HCT116 (cell line): ENCODE measurements around the gene ERCC5. TPM values are rescaled to one million over a fixed set of nuclear protein-coding genes. Genes with fewer than 3 reads are reported as not detected.

ENCODE experiments used
- ATAC-seq: fragments of 200-7000 bp; cut with Tn5 transposase; 2 replicates; pipeline ENCODE4 v1.9.1; 2020; ENCODE audit warnings: mild to moderate bottlenecking, moderate library complexity
- BruUV-seq: library from RNA; stranded (reverse); fragments of 400-500 nt; replicated peaks from 2 replicates; lab custom pipeline; 2021; lab: Mats Ljungman, UMichigan
- CTCF ChIA-PET: fragments of 300-600 bp; sonication (Branson Sonifier 250); formaldehyde crosslinking; loops from one replicate; lab custom pipeline; 2021; ENCODE audit warnings: antibody characterized with exemption; lab: Charles Lee
- POLR2A ChIA-PET: fragments of 300-600, 350-600 bp; sonication (Branson Sonifier 250); formaldehyde crosslinking; loops from one replicate; lab custom pipeline; 2021; ENCODE audit warnings: antibody characterized with exemption; lab: Charles Lee
- RAD21 ChIA-PET, 2 experiments: fragments of 300-600 bp; sonication (Branson Sonifier 250); formaldehyde crosslinking; loops; one replicate each; lab custom pipeline; 2023; ENCODE audit warnings: low total read pairs in 2 of 2; ENCODE audit not compliant: uncharacterized antibody in 2 of 2, unreplicated experiment in 2 of 2, low non-redundant PET in 1 of 2; lab: Charles Lee
- DNase-seq: peaks from one replicate; pipeline ENCODE4 v3.0.0-alpha.2; 2010; ENCODE audit warnings: low read depth, low spot score
- H2AFZ ChIP-seq: fragments of 200-600 bp; shearing (Covaris generic), sonication (generic); 2 replicates; pipeline ENCODE4 v1.6.1; 2017; ENCODE audit warnings: low read depth, mixed run types, mixed read lengths, antibody characterized with exemption, low read length; ENCODE audit not compliant: poor library complexity, severe bottlenecking
- H3K27ac ChIP-seq: 2 replicates; pipeline ENCODE4 v1.5.1; 2012; ENCODE audit warnings: low read depth, low read length
- H3K27me3 ChIP-seq: fragments of 200-600 bp; sonication (generic); 2 replicates; pipeline ENCODE4 v1.6.1; 2016; ENCODE audit warnings: mixed run types, low read length, mixed read lengths; ENCODE audit not compliant: insufficient read depth
- H3K36me3 ChIP-seq, 2 experiments: fragments of 200-500 bp in 1 of 2; fragments of 200-600 bp in 1 of 2; sonication (Bioruptor generic) in 1 of 2; sonication (generic) in 1 of 2; 2 replicates each; pipeline versions ENCODE4 v1.5.1 to v1.6.1; 2014 to 2016; ENCODE audit warnings: low read length in 2 of 2, inconsistent platforms in 1 of 2, mixed read lengths in 1 of 2, mixed run types in 1 of 2; ENCODE audit not compliant: insufficient read depth in 2 of 2, control insufficient read depth in 1 of 2
- H3K4me1 ChIP-seq, 2 experiments: fragments of 200-600 bp in 1 of 2; sonication (generic) in 1 of 2; 2 replicates each; pipeline versions ENCODE4 v1.5.1 to v1.6.1; 2012 to 2017; ENCODE audit warnings: low read length in 2 of 2, inconsistent platforms in 1 of 2, mild to moderate bottlenecking in 1 of 2, mixed read lengths in 1 of 2, mixed run types in 1 of 2, moderate library complexity in 1 of 2; ENCODE audit not compliant: insufficient read depth in 2 of 2, control insufficient read depth in 1 of 2
- H3K4me2 ChIP-seq: fragments of 200-600 bp; sonication (generic); 2 replicates; pipeline ENCODE4 v1.6.1; 2017; ENCODE audit warnings: mixed run types, low read length, mixed read lengths
- H3K4me3 ChIP-seq, 2 experiments: fragments of 200-600 bp in 1 of 2; sonication (generic) in 1 of 2; replicated peaks in 1 of 2; 2 replicates each; pipeline ENCODE4 v1.5.1; 2011 to 2016; ENCODE audit warnings: low read length in 2 of 2, control low read depth in 1 of 2, low read depth in 1 of 2, mild to moderate bottlenecking in 1 of 2, mixed read lengths in 1 of 2, mixed run types in 1 of 2
- H3K79me2 ChIP-seq: fragments of 200-600 bp; sonication (generic); 2 replicates; pipeline ENCODE4 v1.6.1; 2017; ENCODE audit warnings: mild to moderate bottlenecking, mixed run types, low read length, moderate library complexity, mixed read lengths; ENCODE audit not compliant: insufficient read depth
- H3K9ac ChIP-seq: fragments of 200-600 bp; sonication (generic); 2 replicates; pipeline ENCODE4 v1.6.1; 2016; ENCODE audit warnings: low read length, mixed read lengths
- H3K9me2 ChIP-seq: fragments of 200-600 bp; sonication (generic), shearing (Covaris generic); 2 replicates; pipeline ENCODE4 v1.6.1; 2017; ENCODE audit warnings: mixed run types, mild to moderate bottlenecking, moderate library complexity; ENCODE audit not compliant: insufficient read depth
- H3K9me3 ChIP-seq, 2 experiments: fragments of 200-500 bp in 1 of 2; fragments of 200-600 bp in 1 of 2; sonication (Bioruptor generic) in 1 of 2; sonication (generic) in 1 of 2; 2 replicates each; pipeline ENCODE4 v1.6.1; 2014 to 2017; ENCODE audit warnings: low read length in 2 of 2, mixed read lengths in 2 of 2, inconsistent platforms in 1 of 2, low read depth in 1 of 2, mild to moderate bottlenecking in 1 of 2, mixed run types in 1 of 2, moderate library complexity in 1 of 2; ENCODE audit not compliant: control insufficient read depth in 1 of 2, insufficient read depth in 1 of 2
- H4K20me1 ChIP-seq: fragments of 200-600 bp; sonication (generic), shearing (Covaris generic); 2 replicates; pipeline ENCODE4 v1.6.1; 2017; ENCODE audit warnings: mixed run types, mild to moderate bottlenecking, moderate library complexity; ENCODE audit not compliant: insufficient read depth
- ATF3 ChIP-seq: IDR thresholded peaks from 2 replicates; pipeline ENCODE4 v1.6.1; 2012
- CBX3 ChIP-seq: IDR thresholded peaks from 2 replicates; pipeline ENCODE4 v1.6.1; 2012; ENCODE audit warnings: low read depth
- CEBPB ChIP-seq: IDR thresholded peaks from 2 replicates; pipeline ENCODE4 v1.6.1; 2012; ENCODE audit warnings: low read depth
- CTCF ChIP-seq, 3 experiments: fragments of 200-600 bp in 1 of 3; sonication (generic) in 1 of 3; IDR thresholded peaks in 2 of 3; conservative IDR thresholded peaks in 1 of 3; 2 replicates each; pipeline ENCODE4 v1.5.1; 2012 to 2017; ENCODE audit warnings: low read depth in 2 of 3, low read length in 2 of 3, antibody characterized with exemption in 1 of 3, borderline replicate concordance in 1 of 3, control low read depth in 1 of 3, mild to moderate bottlenecking in 1 of 3, mixed read lengths in 1 of 3, mixed run types in 1 of 3, moderate library complexity in 1 of 3; ENCODE audit not compliant: insufficient read depth in 1 of 3
- ELF1 ChIP-seq: IDR thresholded peaks from 2 replicates; pipeline ENCODE4 v1.6.1; 2012; ENCODE audit warnings: low read depth, borderline replicate concordance
- EZH2 ChIP-seq: fragments of 200-600 bp; sonication (generic); IDR thresholded peaks from 2 replicates; pipeline ENCODE4 v1.6.1; 2017; ENCODE audit warnings: antibody characterized with exemption, mixed run types
- EZH2phosphoT487 ChIP-seq: fragments of 200-600 bp; IDR thresholded peaks from 2 replicates; pipeline ENCODE4 v1.6.1; 2018; ENCODE audit warnings: antibody characterized with exemption, borderline replicate concordance
- POLR2A ChIP-seq: IDR thresholded peaks from 2 replicates; pipeline ENCODE4 v1.7.0; 2011; ENCODE audit warnings: borderline replicate concordance; ENCODE audit not compliant: insufficient read depth, insufficient read length; ENCODE audit errors: extremely low read depth
- POLR2AphosphoS5 ChIP-seq: IDR thresholded peaks from 2 replicates; pipeline ENCODE4 v1.6.1; 2011; ENCODE audit warnings: mild to moderate bottlenecking, low read depth, low read length, moderate library complexity
- RAD21 ChIP-seq: IDR thresholded peaks from 2 replicates; pipeline ENCODE4 v1.6.1; 2012; ENCODE audit warnings: low read depth, mild to moderate bottlenecking
- REST ChIP-seq: IDR thresholded peaks from 2 replicates; pipeline ENCODE4 v1.6.1; 2012; ENCODE audit warnings: low read depth
- SP1 ChIP-seq: IDR thresholded peaks from 2 replicates; pipeline ENCODE4 v1.6.1; 2012; ENCODE audit warnings: low read depth
- intact Hi-C: fragments of 100-400 bp; cut with micrococcal nuclease; formaldehyde crosslinking; loops from 2 replicates; pipeline ENCODE4 v1.10.0; 2022
- total RNA-seq: library from RNA; stranded (reverse); gene quantifications from one replicate; pipeline ENCODE4 v1.2.1, GENCODE V29; 2021; ENCODE audit not compliant: unreplicated experiment
- TF ChIP-seq, protein P1 (sequence below): IDR thresholded peaks from 2 replicates; pipeline ENCODE4 v1.6.1; 2012
- TF ChIP-seq, protein P2 (sequence below): IDR thresholded peaks from 2 replicates; pipeline ENCODE4 v1.6.1; 2011; ENCODE audit warnings: mild to moderate bottlenecking, low read length, moderate library complexity; ENCODE audit not compliant: insufficient replicate concordance; ENCODE audit errors: extremely low read depth

ERCC5 gene
- total RNA-seq, 1 experiment from 2014 or later, result 25.6 TPM

DNA sequence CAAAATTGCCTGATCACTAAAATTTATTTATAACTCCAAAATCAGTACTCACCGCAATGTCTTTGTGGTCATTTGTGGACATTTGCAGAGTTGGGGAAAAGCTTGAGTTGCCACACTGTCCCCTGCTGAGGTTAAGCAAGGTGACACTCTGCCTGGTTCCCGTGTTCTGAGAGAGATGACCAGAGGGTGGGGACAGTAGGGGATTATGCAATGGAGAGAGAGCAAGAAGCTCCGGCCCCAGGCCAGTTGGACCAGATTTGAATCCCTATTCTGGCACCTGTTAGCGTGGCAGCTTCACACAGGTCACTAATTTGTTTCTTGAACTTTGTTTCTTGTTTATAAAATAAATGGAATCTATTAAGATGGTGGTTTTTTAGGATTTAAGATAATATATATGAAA lies 17.8 kb downstream of the ERCC5 start (continued):
- TF ChIP-seq REST (no peak), EZH2phosphoT487 (no peak)

GRCh38 chr13:102868366-102868936 lies 22.6 kb downstream of the ERCC5 start:
- Histone ChIP-seq H3K27me3 (no peaks in the 10 kb centered on the region), H3K9ac (no peak overlapping the region), H3K4me1 (no peaks in the 10 kb centered on the region), H3K79me2 (no peaks in the 10 kb centered on the region), H3K4me3 (no peak overlapping the region), H3K4me2 (no peak overlapping the region), H4K20me1 (no peaks in the 10 kb centered on the region), H3K27ac (no peak overlapping the region), H2AFZ (no peak overlapping the region), H3K9me2 (no peaks in the 10 kb centered on the region), H3K9me3 (no peaks in the 10 kb centered on the region), H3K36me3 (peaks cover 4 to 42% of the 10 kb centered on the region in 2 experiments; a peak in 2 of 4 replicates)
- CTCF ChIA-PET, result no interaction called here
- POLR2A ChIA-PET, result no interaction called here
- TF ChIP-seq ATF3 (no peak), POLR2A (no peak), SP1 (no peak), CBX3 (no peak), POLR2AphosphoS5 (no peak), CEBPB (no peak), CTCF (IDR thresholded peaks at IDR 0.05 in 2 of 3, conservative IDR thresholded peaks at IDR 0.05 in 1 of 3; ENCODE audit: borderline replicate concordance in 1 of 3, insufficient read depth in 1 of 3, low read depth in 2 of 3, low read length in 2 of 3) (no peak), ELF1 (no peak), RAD21 (no peak), EZH2 (no peak)
- TF ChIP-seq, protein P1, sequence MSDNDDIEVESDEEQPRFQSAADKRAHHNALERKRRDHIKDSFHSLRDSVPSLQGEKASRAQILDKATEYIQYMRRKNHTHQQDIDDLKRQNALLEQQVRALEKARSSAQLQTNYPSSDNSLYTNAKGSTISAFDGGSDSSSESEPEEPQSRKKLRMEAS, result no peak
- TF ChIP-seq, protein P2, sequence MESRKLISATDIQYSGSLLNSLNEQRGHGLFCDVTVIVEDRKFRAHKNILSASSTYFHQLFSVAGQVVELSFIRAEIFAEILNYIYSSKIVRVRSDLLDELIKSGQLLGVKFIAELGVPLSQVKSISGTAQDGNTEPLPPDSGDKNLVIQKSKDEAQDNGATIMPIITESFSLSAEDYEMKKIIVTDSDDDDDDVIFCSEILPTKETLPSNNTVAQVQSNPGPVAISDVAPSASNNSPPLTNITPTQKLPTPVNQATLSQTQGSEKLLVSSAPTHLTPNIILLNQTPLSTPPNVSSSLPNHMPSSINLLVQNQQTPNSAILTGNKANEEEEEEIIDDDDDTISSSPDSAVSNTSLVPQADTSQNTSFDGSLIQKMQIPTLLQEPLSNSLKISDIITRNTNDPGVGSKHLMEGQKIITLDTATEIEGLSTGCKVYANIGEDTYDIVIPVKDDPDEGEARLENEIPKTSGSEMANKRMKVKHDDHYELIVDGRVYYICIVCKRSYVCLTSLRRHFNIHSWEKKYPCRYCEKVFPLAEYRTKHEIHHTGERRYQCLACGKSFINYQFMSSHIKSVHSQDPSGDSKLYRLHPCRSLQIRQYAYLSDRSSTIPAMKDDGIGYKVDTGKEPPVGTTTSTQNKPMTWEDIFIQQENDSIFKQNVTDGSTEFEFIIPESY, result no peak
- RAD21 ChIA-PET, result no interaction called here
- no peak for DNase-seq
- no peak for ATAC-seq
- BruUV-seq, result no TSS peak
- intact Hi-C loops, result no loop called here
